Measurements from ENCODE around the gene SLC4A2.

SLC4A2 gene

DNA sequence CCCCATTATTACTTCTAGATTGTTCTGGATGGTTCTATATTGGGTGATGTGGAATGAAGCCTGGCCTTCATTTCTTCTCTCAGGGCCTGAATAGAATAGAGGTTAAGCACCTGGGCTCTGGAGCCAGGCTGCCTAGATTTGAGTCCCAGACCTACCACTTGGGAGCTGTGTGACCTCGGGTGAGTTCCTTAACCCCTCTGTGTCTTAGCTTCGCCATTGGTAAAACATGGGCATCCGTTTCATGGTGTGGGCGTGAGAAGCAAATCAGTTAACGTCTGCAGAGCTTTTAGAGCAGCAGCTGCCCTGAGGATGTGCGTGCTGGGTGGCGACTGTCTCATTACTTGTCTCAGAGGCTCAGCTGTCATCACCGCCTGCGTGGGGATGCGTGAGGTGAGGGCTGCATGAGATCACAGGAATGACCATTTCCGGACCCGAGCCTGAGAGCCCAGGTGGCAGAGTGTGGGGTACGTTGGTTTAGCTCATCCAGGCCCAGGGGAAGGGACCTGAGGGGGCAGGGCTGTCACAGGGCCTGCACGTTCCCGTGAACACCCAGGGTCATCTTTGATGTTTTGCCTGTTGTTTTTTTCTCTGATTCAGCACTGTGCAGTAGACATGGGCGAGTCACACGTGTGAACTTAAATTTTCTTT lies 36.6 kb downstream of the SLC4A2 start:
- DNase-seq = no peak

DNA sequence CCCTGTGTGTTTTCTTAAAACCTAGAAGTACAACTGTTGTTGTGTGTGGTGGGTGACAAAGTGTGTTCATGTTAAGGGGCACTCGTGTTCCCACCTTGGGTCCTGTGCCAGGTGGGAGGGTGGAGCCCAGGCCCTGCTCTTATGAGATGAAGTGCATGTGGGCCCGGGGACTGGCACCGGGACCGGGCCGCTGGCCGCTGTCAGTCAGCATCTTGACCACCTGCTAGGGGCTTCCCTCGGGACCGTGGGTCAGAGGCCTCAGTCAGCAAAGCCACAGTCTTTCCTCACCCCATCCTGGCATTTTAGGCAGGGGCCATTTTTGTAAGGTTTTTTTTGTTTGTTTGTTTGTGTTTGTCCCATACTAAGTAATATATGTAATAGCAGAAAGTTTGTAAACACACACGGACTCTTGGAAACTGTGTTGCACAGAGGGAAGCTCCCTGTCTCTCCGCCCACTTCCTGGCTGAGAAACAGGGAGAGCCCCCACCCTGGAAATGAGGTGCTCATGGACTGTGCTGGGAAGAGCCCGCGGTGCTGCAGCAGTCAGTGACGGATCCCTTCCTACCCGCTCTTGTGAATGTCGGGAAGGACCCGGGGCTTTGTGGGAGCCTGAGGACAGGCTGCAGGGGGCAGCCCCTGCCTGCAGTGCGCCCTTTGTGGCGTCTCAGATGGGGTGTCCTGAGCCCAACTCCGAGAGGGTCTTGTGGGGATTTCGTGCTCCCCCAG lies 40.3 kb downstream of the SLC4A2 start:
- DNase-seq = no peak

DNA sequence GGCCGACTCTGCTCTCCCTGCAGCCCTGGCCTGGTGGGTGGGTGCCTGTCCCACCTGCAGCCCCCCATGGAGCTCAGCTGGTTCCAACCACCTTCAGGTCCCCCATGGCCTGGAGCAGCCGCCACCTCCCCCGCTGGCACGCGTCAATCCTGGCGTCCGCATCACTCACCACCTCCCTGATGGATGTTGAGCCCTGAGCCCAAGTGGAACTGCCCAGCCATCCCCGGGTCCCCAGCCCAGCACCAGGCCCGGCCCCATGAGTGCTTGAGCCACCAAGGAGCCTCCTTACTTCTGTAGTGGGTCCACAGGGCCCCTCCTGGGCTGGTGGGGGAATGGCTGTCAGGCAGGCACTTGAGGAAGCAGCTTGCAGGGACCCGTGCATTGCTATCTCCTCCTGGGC lies 41.5 kb downstream of the SLC4A2 start:
- no peak for DNase-seq

DNA sequence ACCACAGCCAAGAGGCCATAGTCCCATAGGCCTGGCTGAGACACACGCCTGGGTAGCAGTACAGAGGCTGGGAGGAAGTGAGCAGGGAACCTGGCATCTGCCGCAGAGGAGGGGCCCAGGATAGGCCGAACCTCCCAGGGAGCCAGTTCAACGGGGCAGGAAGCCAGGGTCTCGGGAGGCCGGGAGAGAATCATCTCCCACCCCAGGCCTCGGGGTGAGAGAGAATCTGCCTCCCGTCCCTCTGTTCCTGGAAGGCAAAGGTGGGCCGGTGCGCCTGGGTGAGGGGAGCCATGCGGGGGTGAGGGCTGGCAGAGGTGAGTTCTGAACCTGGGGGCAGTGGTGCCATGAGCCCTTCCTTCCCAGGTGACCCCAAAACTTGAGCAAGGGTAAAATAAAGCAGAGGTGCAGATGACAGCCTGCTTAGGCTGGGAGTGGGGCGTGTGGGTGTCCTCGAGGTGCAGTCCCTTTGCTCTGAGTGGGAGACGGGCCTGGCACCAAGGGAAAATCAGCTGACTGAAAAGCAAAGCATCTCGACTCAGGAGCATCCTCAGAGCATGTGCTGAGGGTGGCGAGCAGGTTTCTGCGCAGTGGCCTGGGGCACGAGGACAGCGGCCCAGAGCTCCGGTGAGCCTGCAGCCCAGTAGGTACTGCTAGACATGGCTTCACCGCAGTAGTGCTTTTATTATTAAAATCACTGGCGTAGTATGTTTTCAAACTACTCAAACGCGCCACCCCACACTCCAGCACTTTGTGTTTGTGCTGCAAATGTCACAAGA lies 42.4 kb downstream of the SLC4A2 start:
- no peak for DNase-seq

DNA sequence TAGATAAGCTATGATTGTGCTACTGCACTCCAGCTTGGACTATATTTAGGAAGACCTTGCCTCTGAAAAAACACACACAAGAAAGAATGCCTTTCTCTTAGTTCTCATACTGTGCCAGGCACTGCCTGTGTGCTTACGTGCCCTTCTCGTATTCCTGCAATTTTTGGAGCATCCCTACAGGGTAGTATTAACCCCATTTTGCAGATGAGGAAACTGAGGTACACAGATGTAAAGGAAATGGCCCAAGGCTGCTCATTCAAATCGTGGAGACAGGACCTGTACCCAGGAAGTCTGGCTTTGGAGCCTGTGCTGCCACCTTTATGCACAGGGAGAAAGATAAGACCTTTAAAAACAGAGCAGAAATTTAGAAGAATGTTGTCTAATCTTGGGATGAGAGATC lies 43.6 kb downstream of the SLC4A2 start:
- DNase-seq = no peak

DNA sequence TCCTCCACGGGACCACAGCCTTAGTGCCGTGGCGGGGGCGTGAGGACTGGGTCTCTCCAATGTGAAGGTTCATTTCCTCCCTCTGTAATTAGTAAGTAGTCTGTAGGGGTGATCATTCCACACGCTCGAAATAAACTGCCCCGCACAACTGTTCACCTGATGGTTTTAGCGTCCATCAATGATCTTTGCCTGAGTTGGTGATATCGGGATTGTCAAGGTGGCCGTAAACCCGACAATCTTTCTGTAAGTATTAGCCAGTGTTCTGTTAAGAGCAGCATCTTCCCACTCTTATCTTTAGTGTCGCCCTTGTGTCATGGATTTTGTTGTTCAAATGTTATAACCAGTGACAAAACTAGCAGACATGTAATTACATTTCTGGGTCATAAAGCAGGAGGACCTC lies 44.6 kb downstream of the SLC4A2 start:
- DNase-seq = no peak

DNA sequence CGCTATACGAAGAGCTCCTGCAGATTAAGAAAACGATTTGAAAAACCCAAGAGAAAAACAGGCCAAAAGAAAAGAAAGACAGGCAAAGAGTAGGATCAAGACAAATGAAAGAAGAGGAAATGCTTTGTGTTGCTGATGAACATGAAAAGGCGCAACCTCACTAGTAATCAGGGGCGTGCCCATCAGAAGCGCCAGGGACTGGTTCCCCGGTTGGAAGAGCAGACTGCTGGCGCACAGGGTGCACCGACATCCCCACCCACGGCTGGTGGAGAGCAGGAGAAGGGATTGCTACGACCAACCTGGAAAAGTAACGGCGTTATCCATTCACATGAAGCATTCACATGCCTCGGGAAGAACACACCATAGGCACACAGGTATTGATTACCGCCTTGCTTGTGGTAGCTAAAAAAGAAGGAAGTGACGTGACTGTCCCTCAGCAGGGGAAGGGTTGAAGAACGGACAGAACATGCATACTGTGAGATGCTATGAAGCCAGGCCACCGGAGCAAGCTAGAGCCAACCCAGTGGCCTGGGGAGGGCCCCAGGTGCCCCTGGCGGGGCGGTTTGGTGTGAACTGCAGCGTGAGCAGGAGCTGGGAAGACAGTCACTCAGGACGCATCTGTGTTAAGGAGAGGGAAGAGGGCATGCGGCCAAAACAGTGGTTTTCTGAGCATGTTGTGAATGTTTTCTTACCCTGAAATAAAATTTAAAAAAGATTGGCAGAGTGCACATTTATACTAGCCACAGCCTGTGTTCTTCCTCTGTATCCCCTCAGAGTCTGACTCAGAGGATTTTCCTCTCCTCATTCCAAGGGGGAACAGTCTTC lies 45.2 kb downstream of the SLC4A2 start:
- no peak for DNase-seq

DNA sequence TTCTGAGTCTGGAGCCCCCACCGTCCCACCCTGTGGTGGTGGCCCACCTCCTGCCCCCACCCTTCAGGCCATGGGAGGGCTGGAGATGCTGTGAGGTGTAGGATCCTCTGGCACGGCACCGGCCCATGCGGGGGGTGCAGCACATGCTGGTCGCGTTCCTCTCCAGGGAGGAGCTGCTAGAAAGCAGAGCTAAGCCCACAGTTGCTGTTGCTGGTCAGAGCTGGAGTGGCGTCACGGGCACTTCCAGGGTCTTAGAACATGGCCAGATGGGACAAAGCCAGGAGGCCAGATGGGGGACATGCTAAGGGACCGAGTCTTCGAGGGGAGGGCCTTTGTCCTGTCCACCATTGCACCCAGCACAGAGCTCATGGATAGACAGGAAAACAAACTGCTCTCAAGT lies 48.5 kb downstream of the SLC4A2 start:
- no peak for DNase-seq

DNA sequence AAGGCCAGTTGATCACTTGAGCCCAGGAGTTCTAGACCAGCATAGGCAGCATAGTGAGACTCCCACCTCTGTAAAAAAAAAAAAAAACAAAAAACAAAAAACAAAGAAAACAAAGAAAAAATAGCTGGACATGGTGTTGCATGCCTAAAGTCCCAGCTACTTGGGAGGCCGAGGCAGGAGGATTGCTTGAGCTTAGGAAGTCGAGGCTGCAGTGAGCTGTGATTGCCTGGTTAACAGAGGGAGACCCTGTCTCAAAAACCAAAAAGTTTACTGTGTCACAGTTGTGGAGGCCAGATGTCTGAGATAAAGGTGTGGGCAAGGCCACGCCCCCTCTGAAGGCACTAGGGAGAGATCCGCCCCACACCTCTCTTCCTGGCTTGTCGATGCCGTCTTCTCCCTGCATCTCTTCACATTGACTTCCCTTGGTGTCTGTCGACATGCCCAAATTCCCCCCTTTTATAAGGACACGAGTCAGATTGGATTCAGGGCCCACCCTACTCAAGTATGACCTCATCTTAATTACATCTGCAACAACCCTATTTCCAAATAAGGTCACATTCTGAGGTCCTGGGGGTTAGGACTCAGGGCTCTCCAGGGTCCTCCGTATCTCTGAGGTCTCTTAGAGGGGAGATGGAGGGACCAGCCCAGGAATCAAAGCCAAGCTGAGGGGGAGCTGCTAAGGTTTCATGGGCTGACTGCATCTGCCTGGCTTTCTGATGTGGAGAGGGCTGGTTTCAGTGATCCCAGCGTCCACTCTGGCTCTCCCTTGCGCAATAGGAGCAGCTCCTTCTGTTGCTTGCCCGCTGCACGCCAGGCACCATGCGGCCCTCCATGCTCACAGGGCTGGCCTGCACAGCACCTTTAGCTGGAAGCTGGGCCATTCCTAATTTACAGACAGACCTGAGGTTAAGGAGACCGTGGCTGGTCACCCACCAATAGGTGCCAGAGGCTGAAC lies 50.0 kb downstream of the SLC4A2 start:
- DNase-seq = no peak

DNA sequence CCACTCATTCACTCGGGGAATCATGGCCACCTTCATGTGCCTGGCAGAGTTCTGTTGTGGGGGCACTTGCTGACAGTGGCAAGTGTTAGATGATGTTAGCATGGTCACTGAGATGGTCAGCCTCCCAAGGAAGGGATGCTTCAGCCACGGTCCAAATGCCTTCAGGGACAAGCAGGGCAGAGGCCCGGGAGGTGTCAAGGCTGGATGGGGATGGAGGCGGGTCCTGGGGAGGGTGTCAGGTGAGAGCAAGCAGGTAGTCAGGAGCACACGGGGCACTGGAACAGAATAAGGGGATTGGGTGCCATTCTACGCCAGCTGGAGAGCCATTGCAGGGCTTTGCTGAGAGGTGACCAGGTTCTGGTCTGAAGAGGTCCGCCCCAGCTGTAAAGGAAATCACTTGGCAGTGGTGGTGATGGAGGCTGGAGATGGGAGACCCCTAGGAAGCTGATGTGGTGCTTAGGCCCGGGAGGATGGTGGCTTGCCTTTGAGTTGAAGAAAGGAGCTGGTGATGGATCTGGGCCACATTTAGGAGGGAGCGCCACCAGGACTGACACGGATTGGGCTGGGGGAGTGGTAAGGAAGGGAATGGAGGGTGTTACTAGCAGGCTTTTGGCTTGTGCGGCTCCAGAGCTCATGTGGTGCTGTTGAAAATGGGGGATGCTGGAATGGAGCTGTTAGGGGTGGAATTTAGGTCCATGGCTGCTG lies 51.0 kb downstream of the SLC4A2 start:
- no peak for DNase-seq

DNA sequence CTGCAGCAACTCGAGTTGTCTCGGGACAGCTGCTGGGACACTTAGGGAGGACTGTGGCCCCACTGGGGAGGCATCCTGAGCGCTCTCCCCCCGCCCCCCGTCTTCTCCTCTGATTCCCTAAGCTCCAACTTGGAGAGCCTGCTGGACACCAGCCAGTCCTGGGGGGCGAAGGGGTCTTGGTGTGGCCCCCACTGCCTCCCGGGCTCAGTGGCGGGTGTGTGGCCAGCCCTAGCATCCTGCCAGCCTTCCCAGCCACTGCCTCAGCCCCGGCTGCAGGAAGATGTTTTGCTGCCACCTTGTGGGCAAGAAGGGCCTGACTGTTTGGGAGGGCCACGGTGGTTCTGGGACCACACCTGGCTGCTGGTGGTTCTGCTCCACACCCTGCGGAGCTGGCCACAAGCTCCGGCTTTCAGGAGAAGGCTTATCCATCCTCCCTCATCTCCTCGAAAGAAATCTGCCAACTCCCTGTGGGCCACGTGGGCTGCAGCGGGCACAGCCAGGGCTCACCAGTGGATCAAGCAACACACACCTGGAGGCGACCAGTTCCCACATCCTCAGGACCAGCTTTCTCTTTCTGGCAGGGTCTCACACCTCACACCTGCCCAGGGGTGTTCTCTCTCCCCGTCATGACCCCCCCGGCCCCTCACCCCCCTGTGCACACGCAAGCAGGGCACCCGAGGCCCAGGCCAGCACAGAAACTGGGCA lies 51.7 kb downstream of the SLC4A2 start:
- DNase-seq = no peak

DNA sequence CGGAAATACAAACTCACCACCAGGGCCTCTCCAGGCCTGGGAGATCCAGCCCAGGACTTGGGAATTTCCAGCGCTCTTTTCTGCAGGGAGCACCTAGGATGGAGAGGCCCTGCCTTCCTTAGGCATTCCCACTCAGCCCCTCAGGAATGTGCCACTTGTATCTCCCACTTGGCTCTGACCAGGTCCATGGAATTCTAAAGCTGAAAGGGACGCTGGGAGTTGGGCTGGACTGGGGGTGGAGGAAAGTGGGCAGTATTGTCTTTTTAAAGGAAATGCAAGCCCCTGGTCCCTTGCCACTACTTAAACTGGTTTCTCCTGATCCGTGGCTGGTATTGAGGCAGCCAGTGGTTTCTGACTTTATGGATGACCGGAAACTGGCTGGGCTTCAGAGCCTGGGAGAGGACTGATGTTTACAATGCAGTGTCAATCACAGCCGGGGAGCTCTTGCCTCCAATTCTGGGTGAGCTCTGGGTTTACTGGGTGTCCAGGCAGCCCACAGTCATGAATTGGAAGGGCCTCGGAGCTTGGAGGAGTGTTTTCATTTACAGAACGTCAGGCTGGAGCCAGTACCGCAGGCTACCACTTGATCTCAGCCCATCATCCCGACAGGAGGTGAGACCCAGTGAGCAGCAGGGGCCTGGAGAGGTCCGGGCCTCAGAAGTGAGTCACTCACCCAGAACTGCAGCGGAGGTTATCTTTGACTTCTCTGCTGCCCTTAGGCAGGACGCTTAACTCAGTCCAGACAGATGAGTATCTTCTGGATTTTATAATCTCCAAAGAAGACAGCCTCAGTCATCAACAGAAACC lies 54.2 kb downstream of the SLC4A2 start:
- DNase-seq = no peak

DNA sequence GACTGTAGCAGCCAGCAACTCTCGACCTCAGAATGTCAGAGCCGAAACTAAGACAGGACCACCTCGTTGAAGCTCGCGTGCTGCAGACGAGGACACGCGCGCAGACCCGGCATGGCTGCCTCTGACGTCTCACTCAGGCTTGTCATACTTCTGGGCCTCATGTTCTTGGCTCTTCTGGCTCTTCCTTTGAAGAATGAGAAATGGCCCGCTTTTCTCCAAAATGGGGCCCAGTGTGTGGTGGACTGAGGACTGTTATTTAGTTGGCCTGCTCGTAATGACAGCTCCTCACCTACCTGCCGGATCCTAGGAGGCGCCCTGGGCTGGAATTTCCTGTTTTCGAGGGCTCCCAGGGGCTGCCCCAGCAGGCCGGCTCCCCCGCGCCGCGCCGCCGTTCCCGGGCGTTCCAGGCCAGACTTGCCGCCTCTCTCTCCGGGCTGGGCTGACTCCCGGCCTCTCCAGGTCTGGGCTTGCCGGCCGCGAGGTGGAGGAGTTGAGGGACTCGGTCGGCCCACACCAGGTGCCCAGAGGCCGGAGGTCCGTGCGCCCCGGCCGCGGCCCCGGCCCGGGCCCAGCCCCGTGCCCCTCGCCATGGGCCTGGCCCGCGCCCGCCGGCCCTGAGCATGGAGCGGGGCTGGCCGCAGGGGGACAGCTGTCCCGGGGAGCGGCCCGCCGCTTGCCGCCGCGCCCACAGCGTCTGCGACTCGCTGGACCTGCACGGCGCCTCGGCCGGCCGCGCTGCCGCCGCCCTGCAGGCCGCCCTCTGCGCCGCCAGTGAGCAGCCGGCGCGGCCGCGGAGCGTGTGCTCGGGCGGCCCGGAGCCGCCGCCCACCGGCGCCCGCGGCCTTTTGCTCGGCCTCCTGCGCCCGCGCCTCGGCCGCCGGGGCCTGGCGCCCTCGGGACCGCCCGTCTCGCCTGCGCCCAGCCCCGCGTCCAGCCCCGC lies 55.0 kb downstream of the SLC4A2 start:
- no peak for DNase-seq

DNA sequence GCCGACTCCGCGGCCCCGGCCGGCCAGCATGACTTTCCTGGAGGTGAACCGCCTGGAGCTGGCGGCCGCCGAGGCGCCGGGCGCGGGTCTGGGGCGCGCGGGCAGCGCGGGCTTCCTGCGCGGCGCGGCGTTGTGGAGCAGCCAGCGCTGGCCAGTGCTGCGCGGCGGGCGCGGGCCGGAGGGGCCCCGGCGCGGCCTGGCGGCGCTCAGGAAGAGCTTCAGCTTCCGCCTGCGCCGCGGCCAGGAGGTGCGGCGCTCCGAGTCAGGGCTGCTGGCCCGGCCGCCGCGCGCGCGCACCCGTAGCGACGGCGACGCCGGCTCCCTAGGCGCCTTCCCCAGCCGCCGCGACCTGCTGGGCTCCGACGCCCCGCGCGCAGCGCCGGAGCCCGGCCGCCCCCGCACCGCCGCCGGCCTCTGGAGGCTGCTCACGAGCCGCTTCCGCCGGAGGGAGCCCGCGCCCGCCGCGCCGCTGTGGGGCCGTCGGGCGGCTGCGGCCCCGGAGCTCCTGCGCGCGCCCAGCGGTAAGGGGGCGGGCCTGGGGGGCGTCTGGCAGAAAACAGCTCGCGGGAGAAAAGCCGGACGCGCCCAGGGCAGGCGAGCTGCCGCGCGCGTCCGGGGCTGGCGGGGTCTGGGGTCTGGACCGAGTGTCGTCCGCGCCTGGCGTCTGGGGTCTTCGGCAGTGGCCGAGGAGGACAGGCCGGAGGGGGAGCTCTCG lies 55.9 kb downstream of the SLC4A2 start:
- no peak for DNase-seq

DNA sequence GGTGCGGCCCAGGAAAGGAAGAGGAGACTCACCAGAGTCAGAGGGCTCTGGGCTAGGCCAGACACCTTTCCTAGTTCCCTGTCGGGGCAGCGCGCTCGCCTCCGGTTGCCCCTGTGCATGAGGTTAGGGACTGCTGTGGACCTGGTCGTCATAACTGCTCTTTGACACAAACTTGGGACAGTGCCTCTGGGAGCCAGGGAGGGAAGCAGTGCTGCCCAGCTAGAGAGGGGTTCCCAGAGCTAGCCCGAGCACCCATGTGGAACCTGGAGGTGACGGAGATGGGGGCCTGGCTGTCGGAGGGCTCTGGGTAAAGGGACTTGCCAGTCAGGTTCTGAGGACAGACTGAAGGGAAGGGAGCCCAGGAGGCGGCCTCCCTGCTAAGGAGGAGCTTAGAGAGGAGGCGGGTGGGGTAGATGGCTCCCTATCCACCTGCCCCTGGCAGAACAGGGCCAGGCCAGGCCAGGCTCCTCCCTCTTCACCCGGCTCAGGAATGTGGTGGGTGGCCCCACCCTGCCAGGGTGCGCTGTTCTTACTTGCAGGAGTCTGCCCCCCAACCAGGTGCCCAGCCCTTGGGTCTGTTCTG lies 56.5 kb downstream of the SLC4A2 start:
- DNase-seq = no peak

DNA sequence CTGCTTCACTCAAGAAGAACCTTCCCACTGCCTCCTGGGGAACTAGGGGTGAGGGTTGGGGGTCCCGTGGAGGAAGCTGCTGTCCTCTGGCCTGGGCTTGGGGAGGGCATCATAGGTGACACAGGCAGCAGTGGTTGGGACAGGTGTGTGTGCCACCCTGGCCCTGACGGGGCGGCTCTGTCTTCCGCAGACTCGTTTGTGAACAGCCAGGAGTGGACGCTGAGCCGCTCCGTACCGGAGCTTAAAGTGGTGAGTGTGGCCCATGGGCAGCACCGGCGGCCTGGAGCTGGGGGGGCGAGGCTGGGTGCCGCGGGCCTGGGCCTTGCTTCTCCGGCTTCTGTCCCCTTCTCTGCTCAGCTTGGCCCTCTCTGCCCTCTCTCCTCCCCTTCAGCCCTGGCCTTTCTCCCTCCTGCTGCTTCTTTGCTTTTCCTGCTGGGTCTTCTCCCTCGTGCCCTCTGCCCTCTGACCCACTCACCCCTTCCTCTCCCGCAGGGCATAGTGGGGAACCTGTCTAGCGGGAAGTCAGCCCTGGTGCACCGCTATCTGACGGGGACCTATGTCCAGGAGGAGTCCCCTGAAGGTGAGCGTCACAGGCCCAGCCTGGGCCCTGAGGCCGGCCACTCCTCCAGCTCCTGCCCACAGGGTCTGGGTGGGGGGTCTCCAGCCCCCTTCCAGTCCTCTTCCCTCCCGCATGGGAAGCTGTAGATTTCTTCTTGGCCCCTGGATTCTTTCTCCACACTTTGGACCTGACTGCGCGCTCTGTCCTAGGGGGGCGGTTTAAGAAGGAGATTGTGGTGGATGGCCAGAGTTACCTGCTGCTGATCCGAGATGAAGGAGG lies 57.4 kb downstream of the SLC4A2 start:
- DNase-seq = no peak

DNA sequence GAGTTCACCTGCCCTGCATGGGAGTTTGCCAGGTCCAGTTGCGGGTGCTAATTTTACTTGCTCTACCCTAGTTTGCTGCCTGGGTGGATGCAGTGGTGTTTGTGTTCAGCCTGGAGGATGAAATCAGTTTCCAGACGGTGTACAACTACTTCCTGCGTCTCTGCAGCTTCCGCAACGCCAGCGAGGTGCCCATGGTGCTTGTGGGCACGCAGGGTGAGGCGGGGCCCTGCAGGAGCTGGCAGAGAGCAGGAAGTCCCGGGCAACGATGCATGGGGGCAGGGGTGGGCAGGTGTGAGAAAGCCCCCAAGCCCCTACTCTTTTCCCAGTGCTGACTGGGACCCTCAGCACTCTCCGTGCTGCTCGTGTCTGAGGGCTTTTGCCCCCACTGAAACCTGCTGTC lies 58.2 kb downstream of the SLC4A2 start:
- DNase-seq = no peak
